GM21576 (cell line): ENCODE data around the gene PPP1R3F.

Source experiments
- ATAC-seq: cut with Tn5 transposase; IDR thresholded peaks from one replicate; pipeline ENCODE4 v1.9.1; 2021; ENCODE audit warnings: mild to moderate bottlenecking, moderate library complexity; ENCODE audit not compliant: unreplicated experiment

Gene PPP1R3F

GRCh38 chrX:49269767-49270248 lies at the start of gene PPP1R3F:
TSS of gene PPP1R3F (plus strand) at chrX:49269793. CDS start at chrX:49269870, 77 bp downstream.
- peak; percentile 23 for ATAC-seq

GRCh38 chrX:49220100-49220499 lies 49.5 kb upstream of the PPP1R3F start:
- ATAC-seq, result no peak

- ATAC-seq, result no peak
Measured at GRCh38 chrX:49221868-49222267, 47.7 kb upstream of the PPP1R3F start.

DNA sequence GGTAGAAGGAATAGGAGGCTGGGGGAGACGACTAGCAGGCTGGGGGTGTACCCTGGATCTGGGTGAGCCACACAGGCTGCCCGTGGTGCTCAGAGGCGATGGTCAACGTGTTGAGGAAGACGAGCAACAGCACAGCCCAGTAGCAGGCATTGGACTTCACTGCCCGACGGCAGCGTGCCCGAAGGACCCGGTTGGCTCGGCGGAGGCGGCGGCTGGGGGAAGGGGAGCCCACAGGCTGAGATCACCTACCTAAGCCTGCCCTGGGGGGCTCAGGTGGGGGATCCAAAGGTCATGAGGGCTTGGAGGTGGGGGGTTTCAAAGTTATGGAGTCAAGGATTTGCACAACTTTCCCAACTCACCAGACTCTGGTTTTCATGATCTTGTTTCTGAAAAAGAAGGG lies 43.7 kb upstream of the PPP1R3F start:
- ATAC-seq, result no peak

GRCh38 chrX:49226946-49227345 lies 42.6 kb upstream of the PPP1R3F start:
- no peak for ATAC-seq

DNA sequence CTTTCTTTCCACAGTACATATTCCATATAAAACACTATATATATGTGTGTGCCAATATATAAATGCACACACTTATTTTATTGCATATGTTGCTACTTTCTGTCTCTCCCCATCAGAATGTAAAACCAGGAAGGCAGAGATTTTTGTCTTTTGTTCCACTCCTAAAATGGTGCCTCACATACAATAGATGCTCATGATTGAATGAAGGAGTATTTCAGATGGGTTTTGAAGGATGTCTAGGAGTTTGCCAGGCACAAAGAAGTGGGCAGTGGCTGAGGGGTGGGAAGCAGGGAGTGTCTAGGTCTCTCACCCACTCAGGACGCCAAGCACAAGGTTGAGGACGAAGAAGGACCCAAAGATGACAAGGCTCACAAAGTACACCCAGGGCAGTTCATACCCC lies 41.9 kb upstream of the PPP1R3F start:
- ATAC-seq, result no peak

DNA sequence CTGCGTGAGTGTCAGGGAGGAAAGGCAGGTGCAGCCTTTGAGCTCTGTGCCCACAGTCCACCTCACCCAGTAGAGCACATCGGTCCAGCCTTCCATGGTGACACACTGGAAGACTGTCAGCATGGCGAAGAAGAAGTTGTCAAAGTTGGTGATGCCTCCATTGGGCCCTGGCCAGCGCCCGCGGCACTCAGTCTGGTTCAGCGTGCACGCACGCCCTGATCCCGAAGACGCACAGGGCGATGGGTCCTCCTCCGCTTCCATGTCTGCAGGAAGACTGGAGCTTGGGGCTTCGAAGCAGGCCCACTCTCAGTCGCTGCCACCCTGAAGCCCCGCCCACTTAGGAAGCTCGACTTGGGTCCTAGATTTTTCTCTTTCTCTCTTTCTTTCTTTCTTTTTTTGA lies 41.4 kb upstream of the PPP1R3F start:
- no peak for ATAC-seq

GRCh38 chrX:49230500-49231232 lies 38.9 kb upstream of the PPP1R3F start:
- peak; percentile 55 for ATAC-seq

- ATAC-seq, result no peak
Measured at GRCh38 chrX:49231333-49232000, 38.1 kb upstream of the PPP1R3F start.

DNA sequence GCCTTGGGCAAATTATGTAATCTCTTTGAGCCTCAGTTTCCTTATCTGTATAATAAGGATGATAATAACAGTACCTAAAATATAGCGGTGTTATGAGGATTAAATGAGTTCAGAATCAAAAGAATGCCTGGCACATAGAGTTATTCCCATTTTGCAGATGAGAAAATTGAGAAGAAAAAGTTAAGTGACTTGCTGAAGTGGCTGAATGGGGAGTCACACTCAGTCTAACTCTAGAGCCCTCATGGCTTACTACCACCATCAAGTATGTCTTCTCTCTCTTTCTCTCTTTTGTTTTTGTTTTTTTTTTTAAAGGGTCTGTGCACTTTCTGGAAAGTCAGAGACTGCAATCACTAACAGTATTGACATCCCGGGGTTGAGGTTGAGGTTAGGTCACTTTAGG lies 37.1 kb upstream of the PPP1R3F start:
- no peak for ATAC-seq

DNA sequence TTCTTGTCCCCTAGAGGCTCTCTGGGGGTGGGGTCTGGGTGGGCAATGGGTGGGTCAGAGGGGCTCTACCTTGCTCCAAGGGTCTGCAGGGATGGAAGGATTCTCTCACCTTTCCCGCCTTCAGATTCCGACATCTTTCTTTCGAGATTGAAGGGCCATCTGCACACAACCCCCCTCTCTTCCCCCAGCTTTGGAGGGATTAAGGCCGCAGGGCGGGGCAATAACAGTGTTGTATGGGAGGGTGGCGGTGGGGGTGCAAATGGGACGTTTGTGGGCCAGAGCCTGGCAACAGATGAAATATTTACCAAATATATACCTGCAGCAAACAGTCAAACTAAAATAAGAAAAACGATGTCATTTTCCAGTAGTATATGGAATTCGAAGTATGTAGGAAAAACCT lies 36.4 kb upstream of the PPP1R3F start, which contains the start of gene CACNA1F:
Gene CACNA1F, minus strand, starts transcription at position 165 of the 400 bp plus-strand sequence. Its CDS starts 31 bp downstream, at position 134.
- no peak for ATAC-seq

DNA sequence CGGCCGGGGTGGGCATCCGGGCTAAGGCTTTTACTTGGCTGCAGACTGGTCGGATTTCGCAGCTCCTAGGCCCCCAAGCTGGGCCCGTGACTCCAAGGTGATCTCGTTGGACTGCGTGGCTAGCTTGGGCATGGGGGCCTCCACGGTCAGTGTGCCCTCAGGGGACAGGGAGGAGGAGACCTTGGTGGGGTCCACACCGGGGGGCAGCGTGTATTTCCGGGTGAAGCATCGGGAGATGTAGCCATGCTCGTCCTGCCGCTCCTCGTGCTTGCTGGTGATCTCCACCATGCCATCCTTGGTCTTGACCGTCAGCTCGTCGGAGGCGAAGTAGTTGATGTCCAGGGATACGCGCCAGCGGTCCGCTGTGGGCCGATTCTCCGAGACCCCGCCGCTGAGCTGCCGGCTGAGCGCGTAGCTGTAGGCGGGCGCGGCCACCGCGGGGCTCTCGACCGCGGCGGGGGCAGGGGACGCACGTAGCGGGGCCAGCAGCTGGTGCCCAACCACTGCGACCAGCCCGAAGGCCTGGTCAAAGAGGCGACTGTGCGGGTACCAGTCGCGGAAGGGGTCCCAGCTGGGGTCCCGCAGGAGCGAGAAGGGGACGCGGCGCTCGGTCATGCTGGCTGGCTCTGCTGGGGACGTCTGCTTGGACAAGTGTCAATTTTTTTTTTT lies 35.6 kb upstream of the PPP1R3F start:
- ATAC-seq, result no peak

GRCh38 chrX:49237060-49237459 lies 32.5 kb upstream of the PPP1R3F start:
- ATAC-seq, result no peak

- ATAC-seq, result no peak
Measured at GRCh38 chrX:49238735-49239134, 30.9 kb upstream of the PPP1R3F start.

DNA sequence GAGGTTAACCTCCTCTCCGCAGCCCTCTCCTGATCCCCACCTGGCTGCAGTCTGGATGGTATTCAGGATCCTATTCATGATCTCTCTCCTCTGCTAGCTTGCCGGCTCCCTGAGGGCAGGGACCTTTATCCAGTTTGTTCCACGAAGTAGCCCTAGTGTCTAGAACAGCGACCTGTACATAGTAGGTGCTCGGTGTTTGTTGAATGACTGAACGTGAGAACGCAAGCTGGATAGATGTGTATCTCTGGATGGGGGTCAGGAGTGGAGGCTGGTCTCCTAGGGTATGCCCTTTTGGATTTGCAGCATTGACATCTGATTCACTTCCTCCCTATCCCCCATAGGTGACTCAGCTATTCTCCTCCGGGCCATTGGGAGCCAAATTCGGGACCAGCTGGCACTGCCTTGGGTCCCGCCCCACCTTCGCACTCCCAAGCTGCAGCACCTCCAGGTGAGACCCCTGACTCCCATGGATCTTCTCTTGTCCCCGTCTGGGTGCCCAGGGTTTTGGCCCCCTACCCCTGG lies 27.0 kb upstream of the PPP1R3F start:
- no peak for ATAC-seq

- ATAC-seq, result no peak
Measured at GRCh38 chrX:49243166-49243565, 26.4 kb upstream of the PPP1R3F start.

DNA sequence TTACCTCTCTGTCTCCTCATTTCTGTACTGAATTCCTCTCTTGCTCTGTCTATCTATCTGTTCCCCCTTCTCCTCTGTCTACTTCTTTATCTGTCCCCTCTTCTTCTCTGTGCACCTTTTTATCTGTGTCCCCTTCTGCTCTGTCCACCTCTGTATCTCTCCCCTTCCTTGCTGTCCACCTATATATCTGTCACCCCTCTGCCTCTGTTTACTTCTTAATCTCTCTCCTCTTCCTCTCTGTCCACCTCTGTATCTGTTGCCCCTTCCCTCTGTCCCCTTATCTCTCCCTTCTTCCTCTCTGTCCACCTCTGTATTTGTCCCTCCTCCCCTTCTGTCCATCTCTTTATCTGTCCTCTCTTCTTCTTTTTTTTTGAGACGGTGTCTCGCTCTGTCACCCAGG lies 25.4 kb upstream of the PPP1R3F start:
- ATAC-seq, result no peak

- no peak for ATAC-seq
Measured at GRCh38 chrX:49246541-49246940, 23.1 kb upstream of the PPP1R3F start.

DNA sequence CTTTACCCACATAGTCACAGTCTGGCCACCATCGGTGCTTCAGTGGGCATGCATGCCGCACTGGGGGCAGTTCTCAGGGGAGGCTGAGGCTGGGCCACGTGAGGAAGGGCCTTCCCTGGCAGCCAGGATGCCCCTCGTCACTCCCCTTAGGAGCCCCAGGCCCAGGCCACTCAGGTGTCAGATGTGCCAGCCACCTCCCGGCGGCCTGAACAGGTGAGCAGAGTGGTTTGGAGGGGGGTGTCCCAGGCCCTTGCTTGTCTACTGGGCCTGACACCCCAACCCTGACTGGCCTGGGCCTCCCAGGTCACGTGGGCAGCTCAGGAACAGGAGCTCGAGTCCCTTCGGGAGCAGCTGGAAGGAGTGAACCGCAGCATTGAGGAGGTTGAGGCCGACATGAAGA lies 22.2 kb upstream of the PPP1R3F start:
- ATAC-seq, result no peak

DNA sequence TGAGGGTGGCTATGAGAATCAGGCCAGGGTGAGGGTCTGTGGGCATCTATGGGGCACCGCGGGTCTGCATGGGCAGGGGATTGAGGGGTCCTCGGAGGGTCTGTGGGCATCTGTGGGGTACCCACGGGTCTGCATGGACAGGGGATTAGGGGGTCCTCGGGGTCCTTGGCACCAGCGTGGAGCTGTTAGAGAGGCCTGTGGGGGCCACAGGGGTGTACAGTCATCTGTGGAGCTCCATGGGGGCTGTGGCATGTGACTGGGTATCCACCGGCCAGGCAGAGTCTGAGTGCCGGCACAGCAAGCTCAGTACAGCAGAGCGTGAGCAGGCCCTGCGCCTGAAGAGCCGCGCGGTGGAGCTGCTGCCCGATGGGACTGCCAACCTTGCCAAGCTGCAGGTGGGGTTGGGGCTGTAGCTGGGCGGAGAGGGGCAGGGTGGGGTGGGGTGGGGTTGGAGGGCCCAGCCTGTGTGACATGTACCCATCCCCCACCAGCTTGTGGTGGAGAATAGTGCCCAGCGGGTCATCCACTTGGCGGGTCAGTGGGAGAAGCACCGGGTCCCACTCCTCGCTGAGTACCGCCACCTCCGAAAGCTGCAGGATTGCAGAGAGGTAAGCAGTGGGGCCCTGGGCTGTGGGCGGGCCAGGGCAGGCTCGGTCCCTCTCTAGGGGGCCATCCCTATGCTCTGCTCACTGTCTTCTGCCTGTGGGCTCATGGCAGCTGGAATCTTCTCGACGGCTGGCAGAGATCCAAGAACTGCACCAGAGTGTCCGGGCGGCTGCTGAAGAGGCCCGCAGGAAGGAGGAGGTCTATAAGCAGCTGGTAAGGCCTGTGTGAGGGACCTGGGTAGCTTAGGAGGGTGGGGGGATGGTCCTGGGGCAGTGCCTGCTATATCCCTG lies 21.4 kb upstream of the PPP1R3F start:
- no peak for ATAC-seq
